ENCODE data around the gene CHFR.
A peak's percentile ranks its signal among the peaks of the same experiment; 100 is the strongest.
"Not testable (repeated sequence)": the region's sequence is repeated elsewhere in the genome, so short reads cannot be mapped to it uniquely, and the experiment has no call there.

Gene CHFR

GRCh38 chr12:132842449-132843045 is 44.9 kb downstream of the CHFR start:
- no peak for DNase-seq (ENCODE audit: low spot score)
- no peak overlapping the region for H3K4me3 Mint-ChIP-seq
- no peaks in the 10 kb centered on the region for H3K4me1 Mint-ChIP-seq (ENCODE audit: low read depth)
- no peaks in the 10 kb centered on the region for H3K27me3 Mint-ChIP-seq (ENCODE audit: low read depth)
- H3K36me3 Mint-ChIP-seq (ENCODE audit: low read depth) = peaks cover 56% of the 10 kb centered on the region
- H3K9me3 Mint-ChIP-seq = no peaks in the 10 kb centered on the region
- H3K27ac Mint-ChIP-seq = peak overlapping the region; percentile 15

GRCh38 chr12:132841151-132841550 is 46.3 kb downstream of the CHFR start:
- no peak for DNase-seq (ENCODE audit: low spot score)
- no peak overlapping the region for H3K4me3 Mint-ChIP-seq
- peaks cover 60% of the 10 kb centered on the region for H3K36me3 Mint-ChIP-seq (ENCODE audit: low read depth)
- H3K4me1 Mint-ChIP-seq (ENCODE audit: low read depth) = peaks cover 9% of the 10 kb centered on the region
- H3K9me3 Mint-ChIP-seq = no peaks in the 10 kb centered on the region
- no peak overlapping the region for H3K27ac Mint-ChIP-seq
- H3K27me3 Mint-ChIP-seq (ENCODE audit: low read depth) = no peaks in the 10 kb centered on the region

- no peak overlapping the region for H3K4me3 Mint-ChIP-seq
- no peak overlapping the region for H3K27ac Mint-ChIP-seq
- H3K4me1 Mint-ChIP-seq (ENCODE audit: low read depth) = peaks cover 9% of the 10 kb centered on the region
- DNase-seq (ENCODE audit: low spot score) = no peak
- no peaks in the 10 kb centered on the region for H3K9me3 Mint-ChIP-seq
- no peaks in the 10 kb centered on the region for H3K27me3 Mint-ChIP-seq (ENCODE audit: low read depth)
- peaks cover 55% of the 10 kb centered on the region for H3K36me3 Mint-ChIP-seq (ENCODE audit: low read depth)
These were observed 46.9 kb downstream of the CHFR start for GRCh38 chr12:132840536-132840935.

- peaks cover 13% of the 10 kb centered on the region for H3K4me1 Mint-ChIP-seq (ENCODE audit: low read depth)
- H3K9me3 Mint-ChIP-seq = no peaks in the 10 kb centered on the region
- H3K27ac Mint-ChIP-seq = peak overlapping the region; percentile 36
- H3K4me3 Mint-ChIP-seq = no peak overlapping the region
- no peak for DNase-seq (ENCODE audit: low spot score)
- H3K36me3 Mint-ChIP-seq (ENCODE audit: low read depth) = peaks cover 61% of the 10 kb centered on the region
- no peaks in the 10 kb centered on the region for H3K27me3 Mint-ChIP-seq (ENCODE audit: low read depth)
These were observed 47.7 kb downstream of the CHFR start for GRCh38 chr12:132839558-132840235.

- DNase-seq (ENCODE audit: low spot score) = no peak
- Mint-ChIP-seq H3K27me3 (ENCODE audit: low read depth) (no peaks in the 10 kb centered on the region), H3K4me1 (ENCODE audit: low read depth) (peaks cover 22% of the 10 kb centered on the region), H3K9me3 (no peaks in the 10 kb centered on the region), H3K27ac (peak overlapping the region; percentile 45), H3K36me3 (ENCODE audit: low read depth) (peaks cover 65% of the 10 kb centered on the region), H3K4me3 (no peak overlapping the region)
These were observed 48.9 kb downstream of the CHFR start for GRCh38 chr12:132838410-132839080.

- Mint-ChIP-seq H3K27me3 (ENCODE audit: low read depth) (no peaks in the 10 kb centered on the region), H3K27ac (no peak overlapping the region), H3K9me3 (no peaks in the 10 kb centered on the region), H3K36me3 (ENCODE audit: low read depth) (peaks cover 64% of the 10 kb centered on the region), H3K4me3 (no peak overlapping the region), H3K4me1 (ENCODE audit: low read depth) (peaks cover 25% of the 10 kb centered on the region)
- DNase-seq (ENCODE audit: low spot score) = no peak
These were observed 49.6 kb downstream of the CHFR start for GRCh38 chr12:132837693-132838409.

- H3K36me3 Mint-ChIP-seq (ENCODE audit: low read depth) = peaks cover 59% of the 10 kb centered on the region
- no peaks in the 10 kb centered on the region for H3K9me3 Mint-ChIP-seq
- H3K27me3 Mint-ChIP-seq (ENCODE audit: low read depth) = no peaks in the 10 kb centered on the region
- DNase-seq (ENCODE audit: low spot score) = no peak
- H3K27ac Mint-ChIP-seq = peak overlapping the region; percentile 65
- peak overlapping the region; percentile 68 for H3K4me3 Mint-ChIP-seq
- peaks cover 25% of the 10 kb centered on the region for H3K4me1 Mint-ChIP-seq (ENCODE audit: low read depth)
These were observed 50.5 kb downstream of the CHFR start for GRCh38 chr12:132836795-132837331.

GRCh38 chr12:132836230-132836629 is 51.2 kb downstream of the CHFR start:
- Mint-ChIP-seq H3K4me1 (ENCODE audit: low read depth) (peaks cover 25% of the 10 kb centered on the region), H3K27ac (peak overlapping the region; percentile 65), H3K4me3 (peak overlapping the region; percentile 68), H3K36me3 (ENCODE audit: low read depth) (peaks cover 61% of the 10 kb centered on the region)
- not testable (repeated sequence) for DNase-seq (ENCODE audit: low spot score); H3K27me3 Mint-ChIP-seq (ENCODE audit: low read depth); H3K9me3 Mint-ChIP-seq

- peaks cover 25% of the 10 kb centered on the region for H3K4me1 Mint-ChIP-seq (ENCODE audit: low read depth)
- H3K27me3 Mint-ChIP-seq (ENCODE audit: low read depth) = no peaks in the 10 kb centered on the region
- H3K27ac Mint-ChIP-seq = peak overlapping the region; percentile 89
- peaks cover 60% of the 10 kb centered on the region for H3K36me3 Mint-ChIP-seq (ENCODE audit: low read depth)
- no peak for DNase-seq (ENCODE audit: low spot score)
- H3K9me3 Mint-ChIP-seq = no peaks in the 10 kb centered on the region
- peak overlapping the region; percentile 68 for H3K4me3 Mint-ChIP-seq
These were observed 52.1 kb downstream of the CHFR start for GRCh38 chr12:132835076-132836025.

GRCh38 chr12:132834181-132834711 is 53.2 kb downstream of the CHFR start:
- peaks cover 54% of the 10 kb centered on the region for H3K36me3 Mint-ChIP-seq (ENCODE audit: low read depth)
- peak overlapping the region; percentile 89 for H3K27ac Mint-ChIP-seq
- DNase-seq (ENCODE audit: low spot score) = peak; percentile 30
- peaks cover 30% of the 10 kb centered on the region for H3K4me1 Mint-ChIP-seq (ENCODE audit: low read depth)
- H3K9me3 Mint-ChIP-seq = no peaks in the 10 kb centered on the region
- no peaks in the 10 kb centered on the region for H3K27me3 Mint-ChIP-seq (ENCODE audit: low read depth)
- H3K4me3 Mint-ChIP-seq = peak overlapping the region; percentile 68

- Mint-ChIP-seq H3K36me3 (ENCODE audit: low read depth) (peaks cover 48% of the 10 kb centered on the region), H3K27me3 (ENCODE audit: low read depth) (no peaks in the 10 kb centered on the region), H3K4me1 (ENCODE audit: low read depth) (peaks cover 32% of the 10 kb centered on the region), H3K4me3 (peak overlapping the region; percentile 68), H3K27ac (peak overlapping the region; percentile 89), H3K9me3 (no peaks in the 10 kb centered on the region)
- DNase-seq (ENCODE audit: low spot score) = no peak
These were observed 54.1 kb downstream of the CHFR start for GRCh38 chr12:132833341-132833740.

GRCh38 chr12:132831771-132832170 is 55.6 kb downstream of the CHFR start:
- H3K27ac Mint-ChIP-seq = no peak overlapping the region
- H3K4me1 Mint-ChIP-seq (ENCODE audit: low read depth) = peaks cover 42% of the 10 kb centered on the region
- H3K36me3 Mint-ChIP-seq (ENCODE audit: low read depth) = peaks cover 52% of the 10 kb centered on the region
- DNase-seq (ENCODE audit: low spot score) = no peak
- no peak overlapping the region for H3K4me3 Mint-ChIP-seq
- no peaks in the 10 kb centered on the region for H3K27me3 Mint-ChIP-seq (ENCODE audit: low read depth)
- no peaks in the 10 kb centered on the region for H3K9me3 Mint-ChIP-seq
